GM23338 (cell line): ENCODE measurements around the gene S100A16. TPM values are rescaled to one million over a fixed set of nuclear protein-coding genes. Genes with fewer than 3 reads are reported as not detected.

Source experiments
- ATAC-seq: fragments of 200-7000 bp; cut with Tn5 transposase; 3 replicates; pipeline ENCODE4 v1.9.1; 2020
- DNase-seq: peaks from one replicate; pipeline ENCODE4 v3.0.0-alpha.2; 2015; ENCODE audit warnings: low spot score
- H2AFZ ChIP-seq: fragments of 200-600 bp; sonication (generic); 2 replicates; pipeline ENCODE4 v1.8.0; 2016; ENCODE audit warnings: antibody characterized with exemption, mild to moderate bottlenecking, moderate library complexity
- H3F3A ChIP-seq: fragments of 200-600 bp; sonication (generic); replicated peaks from 2 replicates; pipeline ENCODE4 v1.8.0; 2017; ENCODE audit warnings: antibody characterized with exemption, mixed run types, low read depth
- H3K27ac ChIP-seq: fragments of 200-600 bp; sonication (generic); 2 replicates; pipeline ENCODE4 v1.6.1; 2016; ENCODE audit warnings: low read depth
- H3K27me3 ChIP-seq: fragments of 200-600 bp; sonication (generic); 2 replicates; pipeline ENCODE4 v1.8.0; 2016; ENCODE audit warnings: mild to moderate bottlenecking, mixed run types, moderate library complexity; ENCODE audit not compliant: insufficient read depth
- H3K36me3 ChIP-seq: fragments of 200-600 bp; sonication (generic); 2 replicates; pipeline ENCODE4 v1.8.0; 2016; ENCODE audit warnings: mild to moderate bottlenecking; ENCODE audit not compliant: insufficient read depth
- H3K4me1 ChIP-seq: fragments of 200-600 bp; sonication (generic); 2 replicates; pipeline ENCODE4 v1.8.0; 2016; ENCODE audit warnings: mild to moderate bottlenecking, moderate library complexity; ENCODE audit not compliant: insufficient read depth
- H3K4me2 ChIP-seq: fragments of 200-600 bp; sonication (generic); 2 replicates; pipeline ENCODE4 v1.7.1; 2017; ENCODE audit warnings: mixed run types
- H3K4me3 ChIP-seq: fragments of 200-600 bp; sonication (generic); 2 replicates; pipeline ENCODE4 v1.6.1; 2016; ENCODE audit warnings: mixed run types
- H3K79me2 ChIP-seq: fragments of 200-600 bp; sonication (generic); replicated peaks from 2 replicates; pipeline ENCODE4 v1.8.0; 2017; ENCODE audit warnings: mild to moderate bottlenecking; ENCODE audit not compliant: insufficient read depth
- H3K9me2 ChIP-seq: fragments of 200-600 bp; sonication (generic); 2 replicates; pipeline ENCODE4 v1.8.0; 2017; ENCODE audit not compliant: insufficient read depth
- H4K20me1 ChIP-seq: fragments of 200-600 bp; sonication (generic); replicated peaks from 2 replicates; pipeline ENCODE4 v1.8.0; 2017; ENCODE audit warnings: mild to moderate bottlenecking; ENCODE audit not compliant: insufficient read depth
- H3K27ac Mint-ChIP-seq: 2 replicates; pipeline ENCODE4 v1.8.0; 2020; ENCODE audit warnings: inconsistent platforms, mild to moderate bottlenecking, moderate library complexity, mixed read lengths
- H3K27me3 Mint-ChIP-seq: 3 replicates; pipeline ENCODE4 v1.8.0; 2022; ENCODE audit warnings: low read depth, mild to moderate bottlenecking, moderate library complexity, mixed read lengths, inconsistent platforms; ENCODE audit not compliant: insufficient read depth, poor library complexity
- H3K36me3 Mint-ChIP-seq: 3 replicates; pipeline ENCODE4 v1.8.0; 2021; ENCODE audit warnings: low read depth, mild to moderate bottlenecking, inconsistent platforms, moderate library complexity, mixed read lengths
- H3K4me1 Mint-ChIP-seq: 3 replicates; pipeline ENCODE4 v1.8.0; 2020; ENCODE audit warnings: mild to moderate bottlenecking, inconsistent platforms, mixed read lengths
- H3K4me3 Mint-ChIP-seq: 3 replicates; pipeline ENCODE4 v1.8.0; 2021; ENCODE audit warnings: moderate library complexity, mild to moderate bottlenecking, inconsistent platforms, mixed read lengths
- H3K9me3 Mint-ChIP-seq: 3 replicates; pipeline ENCODE4 v1.8.0; 2020; ENCODE audit warnings: moderate library complexity, mild to moderate bottlenecking, inconsistent platforms, mixed read lengths
- CREB1 ChIP-seq: fragments of 250-450 bp; sonication (Bioruptor Pico); IDR thresholded peaks from 2 replicates; pipeline ENCODE4 v1.5.0; 2020; ENCODE audit warnings: low read depth, mild to moderate bottlenecking, moderate library complexity
- CTCF ChIP-seq, 2 experiments: fragments of 200-600 bp in 1 of 2; sonication (generic) in 1 of 2; conservative IDR thresholded peaks; 2 replicates each; pipeline versions ENCODE4 v1.5.1 to v1.6.1; 2016 to 2017; ENCODE audit warnings: antibody characterized with exemption in 2 of 2, low read depth in 2 of 2, mild to moderate bottlenecking in 2 of 2, moderate library complexity in 1 of 2
- ETS1 ChIP-seq: IDR thresholded peaks from 2 replicates; pipeline ENCODE4 v1.6.1; 2016; ENCODE audit warnings: antibody characterized with exemption
- EZH2 ChIP-seq: fragments of 200-600 bp; sonication (generic); IDR thresholded peaks from one replicate; pipeline ENCODE4 v1.8.0; 2017; ENCODE audit warnings: antibody characterized with exemption, mild to moderate bottlenecking, low read depth; ENCODE audit not compliant: unreplicated experiment
- EZH2phosphoT487 ChIP-seq: fragments of 200-600 bp; sonication (generic); IDR thresholded peaks from one replicate; pipeline ENCODE4 v1.8.1; 2018; ENCODE audit warnings: antibody characterized with exemption; ENCODE audit not compliant: unreplicated experiment
- JUNB ChIP-seq: IDR thresholded peaks from one replicate; pipeline ENCODE4 v1.6.1; 2016; ENCODE audit warnings: antibody characterized with exemption; ENCODE audit not compliant: unreplicated experiment
- NANOG ChIP-seq: IDR thresholded peaks from 2 replicates; pipeline ENCODE4 v1.6.1; 2016; ENCODE audit warnings: antibody characterized with exemption, borderline replicate concordance
- POLR2AphosphoS5 ChIP-seq: IDR thresholded peaks from 2 replicates; pipeline ENCODE4 v1.6.1; 2016; ENCODE audit warnings: antibody characterized with exemption, low read depth
- REST ChIP-seq: IDR thresholded peaks from one replicate; pipeline ENCODE4 v1.6.1; 2018; ENCODE audit warnings: antibody characterized with exemption; ENCODE audit not compliant: unreplicated experiment
- STAT1 ChIP-seq: IDR thresholded peaks from one replicate; pipeline ENCODE4 v1.6.1; 2016; ENCODE audit warnings: antibody characterized with exemption; ENCODE audit not compliant: unreplicated experiment
- ZNF114 ChIP-seq: fragments of 250-450 bp; sonication (Bioruptor Pico); IDR thresholded peaks from 2 replicates; pipeline ENCODE4 v1.5.0; 2020; ENCODE audit warnings: mild to moderate bottlenecking, moderate library complexity
- ZNF331 ChIP-seq: fragments of 250-450 bp; sonication (Bioruptor Pico); IDR thresholded peaks from 2 replicates; pipeline ENCODE4 v1.5.0; 2020; ENCODE audit warnings: low read depth, mild to moderate bottlenecking, moderate library complexity
- ZNF462 ChIP-seq: fragments of 250-450 bp; sonication (Bioruptor Pico); IDR thresholded peaks from 2 replicates; pipeline ENCODE4 v1.5.0; 2020; ENCODE audit warnings: mild to moderate bottlenecking, moderate library complexity
- long read RNA-seq: library from polyadenylated mRNA; unstranded; transcript quantifications from one replicate; pipeline ENCODE4 v2.0.0, GENCODE V29; 2020; ENCODE audit not compliant: unreplicated experiment
- polyA plus RNA-seq: library from polyadenylated mRNA; unstranded; fragments of >200 nt; fragmentation: Nextera tagmentation; extraction: Ambion mirVana; gene quantifications from 2 replicates; pipeline ENCODE4 v1.2.1, GENCODE V29; 2016
- total RNA-seq: library from RNA; depleted of rRNA; stranded (reverse); fragments of >200 nt; shearing (Covaris generic); gene quantifications from 2 replicates; pipeline ENCODE4 v1.2.3, GENCODE V29; 2014; rRNA removed

S100A16 gene
- total RNA-seq: 10.6 and 20.4 TPM in 2 replicates
- polyA plus RNA-seq: 10.5 and 13.0 TPM in 2 replicates
- long read RNA-seq, transcript S100A16-204 (3 exons, 1,118 nt): major isoform, 18 of 24 reads
- long read RNA-seq, partial matches to known transcripts: 1 of 24 reads
- long read RNA-seq, other reads (novel, unspliced or antisense): 1 of 24 reads

DNA sequence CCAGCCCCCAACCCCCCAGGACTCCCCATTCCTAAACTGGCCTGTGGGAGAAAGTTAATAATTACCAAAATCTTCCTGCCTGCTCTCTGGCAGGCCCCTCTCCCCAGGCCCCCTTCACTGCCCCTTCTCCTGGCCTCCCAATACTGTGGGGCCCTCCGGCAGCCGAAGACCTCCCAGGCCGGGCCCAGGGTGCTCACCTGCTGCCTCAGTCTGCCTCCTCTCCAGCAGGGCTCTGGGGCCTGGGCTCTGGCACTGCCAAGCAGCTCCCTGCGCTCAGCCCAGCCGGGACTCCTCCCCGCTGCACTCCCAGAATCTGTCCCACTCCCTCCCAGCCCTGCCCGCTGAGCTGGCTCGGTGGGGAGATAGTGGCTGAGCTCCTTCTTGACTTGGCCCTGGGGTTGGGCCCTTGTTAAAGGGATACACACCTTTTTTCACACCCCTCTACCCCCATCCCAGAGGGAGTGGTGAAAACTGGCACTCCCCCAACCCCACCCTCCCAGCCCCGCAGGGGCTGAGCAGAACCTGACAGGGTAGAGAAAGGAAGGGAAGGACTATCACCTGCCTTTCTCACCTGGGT lies at the start of gene S100A16:
TSS of gene S100A16 (minus strand) at position 383 of the 577 bp plus-strand sequence. CDS start 4,986 bp downstream, outside the sequence.
- Mint-ChIP-seq H3K36me3 (no peaks in the 10 kb centered on the region; the same call in 2 of the 3 replicates), H3K4me3 (peak within 1 kb of the TSS; percentile 58), H3K27ac (no peak within 1 kb of the TSS; the same call in 1 of the 2 replicates), H3K27me3 (peaks cover 20% of the 10 kb centered on the region), H3K4me1 (peaks cover 58% of the 10 kb centered on the region), H3K9me3 (no peaks in the 10 kb centered on the region)
- H4K20me1 ChIP-seq: no peaks in the 10 kb centered on the region
- peaks cover 31% of the 10 kb centered on the region for H3K4me1 ChIP-seq
- peak within 1 kb of the TSS; percentile 69 for H3K4me2 ChIP-seq
- no peaks in the 10 kb centered on the region; the same call in 1 of the 2 replicates for H3F3A ChIP-seq
- no peak within 1 kb of the TSS for H3K27ac ChIP-seq
- H3K79me2 ChIP-seq: no peaks in the 10 kb centered on the region
- DNase-seq (peak; percentile 68), ATAC-seq (peak; percentile 72)
- TF ChIP-seq STAT1 (no peak), ZNF114 (no peak), JUNB (no peak), CTCF (conservative IDR thresholded peaks at IDR 0.05; ENCODE audit: low read depth in 2 of 2) (no peak), EZH2 (no peak), EZH2phosphoT487 (no peak), POLR2AphosphoS5 (no peak), ETS1 (no peak), REST (no peak), CREB1 (CRISPR knock-in tag) (no peak), NANOG (no peak), ZNF331 (no peak), ZNF462 (no peak)
- no peaks in the 10 kb centered on the region for H3K36me3 ChIP-seq
- H3K9me2 ChIP-seq: no peaks in the 10 kb centered on the region
- 0 out of 2 replicates have a peak within 1 kb of the TSS, but pooled peaks have one; percentile 28 for H3K4me3 ChIP-seq
- no peaks in the 10 kb centered on the region for H3K27me3 ChIP-seq
- H2AFZ ChIP-seq: peak within 1 kb of the TSS; percentile 85
